Astrocyte of the cerebellum (primary cell): ENCODE data around the gene GREB1.

ENCODE experiments used
- DNase-seq: peaks from one replicate; pipeline ENCODE4 v3.0.0-alpha.2; 2011; ENCODE audit warnings: low read depth
- H3K4me3 ChIP-seq: 2 replicates; pipeline ENCODE4 v1.5.1; 2011; ENCODE audit warnings: mild to moderate bottlenecking, low read depth, low read length, moderate library complexity
- CTCF ChIP-seq: IDR thresholded peaks from 2 replicates; pipeline ENCODE4 v1.5.1; 2012; ENCODE audit warnings: low read length, low read depth, moderate library complexity, mild to moderate bottlenecking; ENCODE audit errors: missing control alignments
- in situ Hi-C: cut with HindIII; loops from 2 replicates; pipeline ENCODE4 v1.10.0; 2017; ENCODE audit warnings: low sequenced_read_pairs

The GREB1 gene

GRCh38 chr2:11651856-11652548 lies 118.2 kb downstream of the GREB1 start:
- in situ Hi-C loops = no loop called here
- DNase-seq = no peak
- TF ChIP-seq CTCF = no peak
- no peak overlapping the region for H3K4me3 ChIP-seq

DNA sequence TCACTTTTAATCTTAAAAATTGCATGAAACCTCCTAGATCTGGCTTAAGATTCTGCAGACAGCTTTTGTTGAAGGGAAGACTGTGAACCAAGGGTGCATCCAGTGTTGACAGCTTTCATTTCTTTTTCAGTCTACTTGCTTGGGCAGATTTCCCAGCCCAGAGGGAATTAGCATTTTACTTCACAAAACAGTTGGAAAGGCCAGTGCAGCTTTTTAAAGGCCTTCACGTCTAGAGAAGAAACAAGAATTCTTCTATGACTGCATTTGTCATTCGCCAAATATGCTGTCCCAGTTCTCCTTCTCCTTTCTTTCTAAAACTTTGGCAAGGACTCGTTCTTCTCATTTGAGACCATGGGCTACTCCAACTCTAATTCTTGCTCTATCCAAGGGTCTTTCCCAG lies 118.7 kb downstream of the GREB1 start:
- H3K4me3 ChIP-seq = no peak overlapping the region
- no peak for DNase-seq
- TF ChIP-seq CTCF = no peak
- in situ Hi-C loops = no loop called here

DNA sequence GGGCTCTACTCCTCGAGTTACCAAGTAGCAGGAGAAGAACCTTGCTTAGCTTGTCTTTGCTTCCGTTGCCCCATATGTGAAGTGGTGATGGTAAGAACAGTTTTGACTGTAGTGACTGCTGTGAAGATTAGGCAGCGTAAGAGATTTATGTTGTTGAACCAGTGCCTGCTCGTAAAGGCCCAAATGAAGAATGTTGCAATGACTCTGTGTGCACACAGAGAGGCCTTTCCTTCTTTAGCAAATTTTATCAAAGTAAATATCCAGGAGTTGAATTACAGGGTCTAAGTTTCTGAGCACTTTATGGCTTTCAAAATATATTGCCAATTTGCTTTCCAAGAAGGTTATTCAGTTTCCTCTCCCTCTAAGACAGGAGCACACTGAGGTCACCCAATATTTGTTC lies 121.7 kb downstream of the GREB1 start:
- DNase-seq = no peak

DNA sequence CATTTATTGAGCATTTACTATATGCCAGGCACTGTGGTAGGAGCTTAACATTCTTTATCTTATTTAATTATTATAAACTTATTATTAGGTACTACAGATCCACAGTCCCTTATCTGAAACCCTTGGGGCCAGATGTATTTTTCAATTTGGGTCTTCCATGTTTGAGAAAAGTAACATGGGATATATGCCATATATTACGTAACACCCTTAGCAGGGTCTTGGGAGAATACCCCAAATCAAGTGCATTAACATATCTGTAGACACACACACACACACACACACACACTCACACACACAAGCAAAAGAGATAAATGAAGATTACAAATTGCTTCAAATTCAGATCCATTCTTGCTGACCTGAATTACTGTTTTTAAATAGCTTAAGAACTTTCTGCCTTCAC lies 122.4 kb downstream of the GREB1 start:
- in situ Hi-C loops = no loop called here
- DNase-seq = no peak
- no peak for TF ChIP-seq CTCF
- no peak overlapping the region for H3K4me3 ChIP-seq

More for the DNA sequence above, 121.7 kb downstream of the GREB1 start:
- in situ Hi-C loops = no loop called here
- TF ChIP-seq CTCF = no peak
- no peak overlapping the region for H3K4me3 ChIP-seq

DNA sequence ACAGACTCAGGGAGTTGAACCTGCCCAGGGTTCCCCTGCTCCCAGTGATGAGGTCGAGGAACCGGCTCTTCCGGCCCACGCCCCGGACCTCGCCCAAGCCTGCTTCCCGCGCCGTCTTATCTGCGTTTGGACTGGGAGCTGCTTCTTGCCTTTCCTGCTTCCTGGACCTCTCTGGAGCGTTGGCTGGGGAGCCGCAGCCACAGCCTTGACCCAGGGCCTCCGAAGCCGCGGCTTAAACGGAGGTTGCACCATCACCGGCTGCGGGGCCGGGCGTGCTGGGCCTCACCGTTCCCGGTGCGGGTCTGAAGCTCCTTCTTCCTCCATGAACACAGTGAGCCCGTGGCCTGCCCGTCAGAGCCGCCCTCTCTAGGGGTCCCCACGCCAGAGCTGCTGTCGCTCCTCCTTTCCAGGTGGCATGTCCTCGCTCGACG lies 122.8 kb downstream of the GREB1 start:
- DNase-seq = no peak
- TF ChIP-seq CTCF = no peak
- no peak overlapping the region for H3K4me3 ChIP-seq
- in situ Hi-C loops = no loop called here

- in situ Hi-C loops = no loop called here
- TF ChIP-seq CTCF = no peak
- H3K4me3 ChIP-seq = no peak overlapping the region
- DNase-seq = no peak
Measured at GRCh38 chr2:11657195-11657594, 123.3 kb downstream of the GREB1 start.
